SU-DHL-6 (cell line): ENCODE results near the gene PASD1.

ENCODE experiments used
- EZH2phosphoT487 ChIP-seq: fragments of 200-600 bp; sonication (generic), shearing (Covaris generic); conservative IDR thresholded peaks from 2 replicates; pipeline ENCODE4 v1.6.1; 2018; ENCODE audit warnings: mild to moderate bottlenecking, antibody characterized with exemption, low read length, moderate library complexity, mixed read lengths
- TF ChIP-seq, protein P1 (sequence below): fragments of 200-600 bp; sonication (generic); IDR thresholded peaks from one replicate; pipeline ENCODE4 v1.5.1; 2017; ENCODE audit warnings: antibody characterized with exemption, mild to moderate bottlenecking, low read length, moderate library complexity; ENCODE audit not compliant: insufficient read depth, poor library complexity, severe bottlenecking

DNA sequence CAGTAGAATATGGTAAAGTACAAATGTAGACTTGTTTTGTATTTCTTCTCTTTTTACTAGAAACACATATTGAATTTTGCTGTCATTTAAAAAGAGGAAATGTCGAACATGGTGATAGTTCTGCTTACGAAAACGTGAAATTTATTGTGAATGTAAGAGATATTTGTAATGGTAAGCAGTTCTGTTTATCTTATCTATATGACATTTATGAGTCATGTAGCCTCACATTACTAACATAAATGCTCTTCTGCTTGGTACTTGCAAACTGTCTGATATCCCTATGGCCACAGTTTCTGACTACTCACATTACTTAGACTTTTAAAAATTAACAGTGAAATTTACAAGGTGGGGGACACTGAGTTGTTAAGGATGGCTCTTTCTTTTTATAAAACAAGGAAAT is 57.9 kb downstream of the PASD1 start:
- TF ChIP-seq, protein P1, sequence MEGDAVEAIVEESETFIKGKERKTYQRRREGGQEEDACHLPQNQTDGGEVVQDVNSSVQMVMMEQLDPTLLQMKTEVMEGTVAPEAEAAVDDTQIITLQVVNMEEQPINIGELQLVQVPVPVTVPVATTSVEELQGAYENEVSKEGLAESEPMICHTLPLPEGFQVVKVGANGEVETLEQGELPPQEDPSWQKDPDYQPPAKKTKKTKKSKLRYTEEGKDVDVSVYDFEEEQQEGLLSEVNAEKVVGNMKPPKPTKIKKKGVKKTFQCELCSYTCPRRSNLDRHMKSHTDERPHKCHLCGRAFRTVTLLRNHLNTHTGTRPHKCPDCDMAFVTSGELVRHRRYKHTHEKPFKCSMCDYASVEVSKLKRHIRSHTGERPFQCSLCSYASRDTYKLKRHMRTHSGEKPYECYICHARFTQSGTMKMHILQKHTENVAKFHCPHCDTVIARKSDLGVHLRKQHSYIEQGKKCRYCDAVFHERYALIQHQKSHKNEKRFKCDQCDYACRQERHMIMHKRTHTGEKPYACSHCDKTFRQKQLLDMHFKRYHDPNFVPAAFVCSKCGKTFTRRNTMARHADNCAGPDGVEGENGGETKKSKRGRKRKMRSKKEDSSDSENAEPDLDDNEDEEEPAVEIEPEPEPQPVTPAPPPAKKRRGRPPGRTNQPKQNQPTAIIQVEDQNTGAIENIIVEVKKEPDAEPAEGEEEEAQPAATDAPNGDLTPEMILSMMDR, result no peak
- TF ChIP-seq EZH2phosphoT487, result no peak
